IMR-90 (cell line): ENCODE results near the gene ODF2.

ENCODE experiments used
- CEBPB ChIP-seq: IDR thresholded peaks from 2 replicates; pipeline ENCODE4 v1.6.1; 2012; ENCODE audit warnings: low read depth, low read length, improper control_type of control experiment
- CHD1 ChIP-seq: IDR thresholded peaks from 2 replicates; pipeline ENCODE4 v1.6.1; 2012; ENCODE audit warnings: low read depth, low read length, improper control_type of control experiment
- CTCF ChIP-seq: conservative IDR thresholded peaks from 2 replicates; pipeline ENCODE4 v1.5.1; 2012; ENCODE audit warnings: mild to moderate bottlenecking, low read depth, low read length, improper control_type of control experiment
- MAZ ChIP-seq: IDR thresholded peaks from 2 replicates; pipeline ENCODE4 v1.6.1; 2012; ENCODE audit warnings: low read depth, mild to moderate bottlenecking, low read length, improper control_type of control experiment, moderate library complexity, borderline replicate concordance
- MXI1 ChIP-seq: IDR thresholded peaks from 2 replicates; pipeline ENCODE4 v1.6.1; 2012; ENCODE audit warnings: low read depth, mild to moderate bottlenecking, low read length, moderate library complexity, borderline replicate concordance
- POLR2A ChIP-seq: IDR thresholded peaks from 2 replicates; pipeline ENCODE4 v1.6.1; 2012; ENCODE audit warnings: mild to moderate bottlenecking, low read depth, low read length
- RCOR1 ChIP-seq: IDR thresholded peaks from 2 replicates; pipeline ENCODE4 v1.6.1; 2012; ENCODE audit warnings: mild to moderate bottlenecking, low read length, improper control_type of control experiment; ENCODE audit not compliant: insufficient replicate concordance
- RFX5 ChIP-seq: IDR thresholded peaks from 2 replicates; pipeline ENCODE4 v1.8.0; 2012; ENCODE audit warnings: low read depth, mild to moderate bottlenecking, low read length, moderate library complexity

- TF ChIP-seq CTCF (no peak), RCOR1 (no peak), CEBPB (no peak), POLR2A (no peak), RFX5 (no peak), MXI1 (no peak), CHD1 (no peak), MAZ (no peak)
Measured at GRCh38 chr9:128435611-128436010, 20.2 kb upstream of the ODF2 start.
